Tibial artery (tissue), 4 donors: ENCODE measurements around the gene MEG3.

ENCODE experiments used
- DNase-seq, 2 donors: peaks; one replicate each; pipeline ENCODE4 v3.0.0-alpha.2; 2019
- H3K27ac ChIP-seq, 2 donors: fragments of 200-600 bp; sonication (generic) in 1 of 2; 1 replicate in 1 of 2; 2 replicates in 1 of 2; pipeline ENCODE4 v1.5.1; 2018 to 2019; ENCODE audit warnings: mild to moderate bottlenecking in 1 of 2
- H3K27me3 ChIP-seq, 2 donors: fragments of 200-600 bp; sonication (generic) in 1 of 2; one replicate each; pipeline versions ENCODE4 v1.5.1 to v1.6.0; 2016 to 2019
- H3K36me3 ChIP-seq, 3 donors: fragments of 200-600 bp; sonication (generic) in 2 of 3; one replicate each; pipeline ENCODE4 v1.5.1; 2016 to 2019; ENCODE audit warnings: mild to moderate bottlenecking in 2 of 3
- H3K4me1 ChIP-seq, 4 donors: fragments of 200-600 bp; sonication (generic) in 2 of 4; 1 replicate in 3 of 4; 2 replicates in 1 of 4; pipeline ENCODE4 v1.5.1; 2016 to 2019
- H3K4me3 ChIP-seq, 2 donors: fragments of 200-600 bp; sonication (generic) in 1 of 2; 1 replicate in 1 of 2; 2 replicates in 1 of 2; pipeline ENCODE4 v1.5.1; 2018 to 2019; ENCODE audit warnings: mild to moderate bottlenecking in 2 of 2
- H3K9me3 ChIP-seq, 3 donors: fragments of 200-600 bp; sonication (generic) in 1 of 3; one replicate each; pipeline ENCODE4 v1.5.1; 2016 to 2019
- intact Hi-C: fragments of 100-400 bp; cut with DNase I; formaldehyde crosslinking; loops from one replicate; pipeline ENCODE4 v1.15.0; 2023; ENCODE audit warnings: low total_unique reads
- TF ChIP-seq, protein P1 (sequence below), 2 experiments: fragments of 200-600 bp in 1 of 2; fragments of 450-650 bp in 1 of 2; IDR thresholded peaks; one replicate each; pipeline ENCODE4 v1.5.1; 2017 to 2019; ENCODE audit warnings: antibody characterized with exemption in 2 of 2, mild to moderate bottlenecking in 1 of 2, moderate library complexity in 1 of 2

MEG3 gene

DNA sequence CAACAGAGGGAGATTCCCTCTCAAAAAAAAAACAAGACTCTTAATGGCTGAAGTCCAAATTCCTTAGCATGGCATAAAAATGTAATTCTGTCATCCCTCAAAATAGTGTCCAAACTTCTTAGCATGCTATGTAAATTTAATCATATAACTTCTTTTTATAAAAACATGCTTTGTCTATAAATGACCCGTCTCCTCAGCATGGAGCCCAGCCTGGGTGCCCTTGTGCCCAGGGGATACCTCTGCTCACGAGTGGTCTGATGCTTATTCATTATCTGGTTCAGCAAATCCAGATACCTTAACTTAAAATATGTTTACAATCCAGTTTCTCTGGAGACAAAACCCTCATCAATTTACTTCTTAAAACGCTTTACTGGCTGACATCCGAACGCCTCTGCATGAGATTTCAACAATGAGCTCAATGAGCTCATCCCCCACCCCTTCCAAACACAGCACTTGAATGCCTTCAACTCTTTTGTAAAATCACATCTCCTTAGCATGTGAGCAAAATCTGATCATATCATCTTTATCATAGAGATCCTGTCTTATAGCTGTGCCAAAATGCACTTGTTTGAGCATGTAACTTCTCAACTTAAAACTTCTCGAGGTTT lies 61.9 kb downstream of the MEG3 start:
- H3K27ac ChIP-seq: no peak overlapping the region
- TF ChIP-seq, protein P1, sequence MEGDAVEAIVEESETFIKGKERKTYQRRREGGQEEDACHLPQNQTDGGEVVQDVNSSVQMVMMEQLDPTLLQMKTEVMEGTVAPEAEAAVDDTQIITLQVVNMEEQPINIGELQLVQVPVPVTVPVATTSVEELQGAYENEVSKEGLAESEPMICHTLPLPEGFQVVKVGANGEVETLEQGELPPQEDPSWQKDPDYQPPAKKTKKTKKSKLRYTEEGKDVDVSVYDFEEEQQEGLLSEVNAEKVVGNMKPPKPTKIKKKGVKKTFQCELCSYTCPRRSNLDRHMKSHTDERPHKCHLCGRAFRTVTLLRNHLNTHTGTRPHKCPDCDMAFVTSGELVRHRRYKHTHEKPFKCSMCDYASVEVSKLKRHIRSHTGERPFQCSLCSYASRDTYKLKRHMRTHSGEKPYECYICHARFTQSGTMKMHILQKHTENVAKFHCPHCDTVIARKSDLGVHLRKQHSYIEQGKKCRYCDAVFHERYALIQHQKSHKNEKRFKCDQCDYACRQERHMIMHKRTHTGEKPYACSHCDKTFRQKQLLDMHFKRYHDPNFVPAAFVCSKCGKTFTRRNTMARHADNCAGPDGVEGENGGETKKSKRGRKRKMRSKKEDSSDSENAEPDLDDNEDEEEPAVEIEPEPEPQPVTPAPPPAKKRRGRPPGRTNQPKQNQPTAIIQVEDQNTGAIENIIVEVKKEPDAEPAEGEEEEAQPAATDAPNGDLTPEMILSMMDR (IDR thresholded peaks at IDR 0.05): no peak
- no peak for DNase-seq
- H3K9me3 ChIP-seq: peaks cover 0 to 3% (median 0%) of the 10 kb centered on the region in 3 donors
- no peaks in the 10 kb centered on the region for H3K36me3 ChIP-seq
- H3K4me3 ChIP-seq: no peak overlapping the region
- H3K27me3 ChIP-seq: peaks cover 0 to 9% of the 10 kb centered on the region in 2 donors
- no peaks in the 10 kb centered on the region for H3K4me1 ChIP-seq
- intact Hi-C loops: no loop called here

DNA sequence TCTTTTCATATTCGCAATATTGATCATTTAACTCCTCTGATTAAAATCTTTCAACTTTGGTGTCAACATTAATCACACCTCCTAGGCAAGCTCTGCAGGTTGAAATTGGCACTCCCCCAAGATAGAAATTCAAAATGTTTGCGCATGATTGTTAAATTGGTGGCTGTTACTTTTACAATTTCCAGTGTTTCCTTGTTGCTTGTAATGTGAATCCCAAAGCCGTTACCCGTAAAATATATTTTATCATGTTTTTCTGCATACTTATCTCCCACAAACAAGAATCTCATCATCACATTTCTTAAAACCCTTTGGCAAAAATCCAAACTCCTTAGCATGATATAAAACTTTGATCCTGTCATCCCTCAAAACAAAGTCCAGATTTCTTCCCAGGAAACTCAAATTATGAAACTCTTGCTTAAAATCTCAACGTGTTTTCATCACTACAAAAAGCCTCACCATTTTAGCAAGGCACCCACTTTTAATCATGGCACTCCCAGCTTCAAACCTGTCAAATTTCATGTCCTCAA lies 62.9 kb downstream of the MEG3 start:
- peaks cover 0 to 9% of the 10 kb centered on the region in 2 donors for H3K27me3 ChIP-seq
- TF ChIP-seq, protein P1 (IDR thresholded peaks at IDR 0.05): no peak
- no peak overlapping the region for H3K4me3 ChIP-seq
- H3K27ac ChIP-seq: no peak overlapping the region
- no peak for DNase-seq
- intact Hi-C loops: no loop called here
- H3K36me3 ChIP-seq: no peaks in the 10 kb centered on the region
- H3K4me1 ChIP-seq: no peaks in the 10 kb centered on the region
- no peaks in the 10 kb centered on the region for H3K9me3 ChIP-seq

DNA sequence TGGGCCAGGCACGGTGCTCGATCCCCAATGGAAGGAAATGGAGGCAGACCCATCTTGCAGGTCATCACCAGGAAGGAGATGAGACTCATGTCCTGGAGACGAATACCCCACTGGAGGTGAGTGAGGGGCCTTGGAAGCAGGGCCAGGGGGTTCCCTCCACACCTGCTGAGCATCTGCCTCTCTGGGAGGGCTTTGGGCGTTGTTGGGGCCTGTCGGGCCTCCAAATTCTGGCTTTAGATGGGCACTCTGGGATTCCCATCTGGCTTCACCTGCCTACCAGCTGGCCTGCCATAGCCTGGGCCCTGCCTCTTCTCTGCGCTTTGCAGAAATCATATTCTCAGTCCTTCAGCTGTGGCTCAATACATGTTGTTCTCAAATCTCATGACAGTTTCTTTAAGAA lies 63.7 kb downstream of the MEG3 start:
- Histone ChIP-seq H3K4me3 (no peak overlapping the region), H3K27ac (no peak overlapping the region), H3K4me1 (no peaks in the 10 kb centered on the region), H3K9me3 (no peaks in the 10 kb centered on the region), H3K27me3 (peaks cover 0 to 11% of the 10 kb centered on the region in 2 donors), H3K36me3 (no peaks in the 10 kb centered on the region)
- TF ChIP-seq, protein P1 (IDR thresholded peaks at IDR 0.05): no peak
- intact Hi-C loops: no loop called here
- DNase-seq: no peak

DNA sequence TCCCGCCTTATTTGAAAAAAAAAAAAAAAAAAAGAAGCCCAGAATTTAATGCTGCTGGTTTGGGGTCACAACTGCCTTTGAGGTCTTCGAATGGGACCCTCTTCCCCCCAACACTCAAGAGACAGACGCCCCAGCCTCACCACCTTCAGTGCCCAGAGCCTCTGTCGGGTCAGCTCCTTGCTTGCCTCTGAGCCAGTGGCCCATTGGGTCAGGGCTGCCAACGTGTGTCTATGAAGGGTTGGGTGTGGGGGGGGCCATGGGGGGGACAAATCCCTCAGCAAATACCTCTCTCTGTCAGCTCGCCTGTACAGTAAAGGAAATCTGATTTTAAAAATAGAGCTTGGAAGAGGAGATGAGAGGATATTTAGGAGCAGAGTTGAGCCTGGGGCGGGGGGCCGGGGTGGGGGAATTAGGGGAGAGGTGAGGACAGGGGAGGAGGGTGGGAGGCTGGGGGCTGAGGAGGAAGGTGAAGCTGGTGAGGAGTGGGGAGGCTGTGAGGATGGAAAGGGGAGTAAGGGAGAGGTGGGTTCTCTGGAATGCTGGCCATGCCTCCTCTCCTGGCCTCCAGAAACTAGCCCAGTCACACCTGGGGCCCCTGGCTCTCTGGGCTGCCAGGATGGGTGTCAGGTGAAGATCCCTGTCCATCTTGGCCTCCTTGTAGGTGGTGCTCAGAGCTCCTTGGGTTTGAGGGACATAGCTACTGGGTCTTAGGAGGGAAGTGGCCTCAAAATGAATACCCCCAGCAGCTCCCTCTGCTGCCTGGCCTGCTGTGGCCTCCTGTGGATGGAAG lies 64.3 kb downstream of the MEG3 start:
- H3K27ac ChIP-seq: no peak overlapping the region
- H3K4me1 ChIP-seq: no peaks in the 10 kb centered on the region
- TF ChIP-seq, protein P1 (IDR thresholded peaks at IDR 0.05): no peak
- H3K36me3 ChIP-seq: no peaks in the 10 kb centered on the region
- no peak overlapping the region for H3K4me3 ChIP-seq
- no peaks in the 10 kb centered on the region for H3K9me3 ChIP-seq
- peaks cover 0 to 17% of the 10 kb centered on the region in 2 donors for H3K27me3 ChIP-seq
- peak in 1 of 2 donors; percentile 43 for DNase-seq
- intact Hi-C loops: no loop called here

DNA sequence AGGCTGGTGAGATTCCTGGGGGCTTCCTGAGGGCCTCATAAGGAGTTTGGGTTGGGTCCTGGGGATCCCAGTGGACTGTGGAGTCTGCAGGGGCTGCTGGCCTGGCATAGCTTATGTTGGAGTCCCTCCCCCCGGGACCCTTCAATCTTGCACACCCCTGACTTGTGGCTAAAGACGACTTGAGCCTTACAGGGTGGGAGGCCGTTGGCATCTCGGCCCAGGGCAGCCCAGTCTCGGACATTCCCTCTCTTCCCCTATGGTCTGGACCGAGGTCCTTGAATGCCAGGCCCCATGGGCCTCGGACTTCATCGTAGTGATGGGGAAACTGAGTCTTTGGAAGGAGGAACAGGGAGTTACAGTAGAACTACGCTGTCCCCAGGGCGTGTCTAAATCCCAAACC lies 65.1 kb downstream of the MEG3 start:
- DNase-seq: peak; percentile 2 to 23
- Histone ChIP-seq H3K36me3 (no peaks in the 10 kb centered on the region), H3K27me3 (peaks cover 0 to 17% of the 10 kb centered on the region in 2 donors), H3K27ac (no peak overlapping the region), H3K9me3 (no peaks in the 10 kb centered on the region), H3K4me3 (no peak overlapping the region), H3K4me1 (no peaks in the 10 kb centered on the region)
- intact Hi-C loops: no loop called here
- TF ChIP-seq, protein P1 (IDR thresholded peaks at IDR 0.05): no peak
